GM04503 (cell line): Measurements from ENCODE around the gene NUDC.
"Not testable (repeated sequence)": the region's sequence is repeated elsewhere in the genome, so short reads cannot be mapped to it uniquely, and the experiment has no call there.

ENCODE experiments used
- DNase-seq: peaks from one replicate; pipeline ENCODE4 v3.0.0-alpha.2; 2012; ENCODE audit warnings: low read depth

NUDC gene

GRCh38 chr1:26921540-26922430 lies at the start of gene NUDC:
TSS of gene NUDC (plus strand) at chr1:26921743. CDS start at chr1:26921849, 106 bp downstream.
- DNase-seq: peak; percentile 83

GRCh38 chr1:26873097-26873496 lies 48.4 kb upstream of the NUDC start:
- not testable (repeated sequence) for DNase-seq

GRCh38 chr1:26874896-26875295 lies 46.6 kb upstream of the NUDC start:
- no peak for DNase-seq

GRCh38 chr1:26877326-26877725 lies 44.2 kb upstream of the NUDC start:
- DNase-seq: no peak

GRCh38 chr1:26879793-26880192 lies 41.8 kb upstream of the NUDC start:
- DNase-seq: no peak

GRCh38 chr1:26881611-26882010 lies 39.9 kb upstream of the NUDC start:
- not testable (repeated sequence) for DNase-seq

- DNase-seq: no peak
Measured at GRCh38 chr1:26882696-26883463, 38.7 kb upstream of the NUDC start.

- DNase-seq: no peak
Measured at GRCh38 chr1:26887125-26887524, 34.4 kb upstream of the NUDC start.

GRCh38 chr1:26888231-26888630 lies 33.3 kb upstream of the NUDC start:
- DNase-seq: no peak

GRCh38 chr1:26889551-26890466 lies 31.7 kb upstream of the NUDC start, which contains the start of gene GPN2:
TSS of gene GPN2 (minus strand) at chr1:26890283. CDS start at chr1:26890096, 187 bp downstream.
- DNase-seq: no peak

GRCh38 chr1:26890467-26890796 lies 31.1 kb upstream of the NUDC start:
- DNase-seq: no peak

GRCh38 chr1:26894263-26894662 lies 27.3 kb upstream of the NUDC start:
- DNase-seq: no peak

GRCh38 chr1:26897351-26897750 lies 24.2 kb upstream of the NUDC start:
- DNase-seq: no peak

- peak; percentile 57 for DNase-seq
Measured at GRCh38 chr1:26900001-26900814, 21.3 kb upstream of the NUDC start, which contains the start of gene GPATCH3. TSS of gene GPATCH3 (minus strand) at chr1:26900467. CDS start at chr1:26900442, 25 bp downstream.

GRCh38 chr1:26900815-26901511 lies 20.6 kb upstream of the NUDC start:
- DNase-seq: no peak

- peak; percentile 68 for DNase-seq
Measured at GRCh38 chr1:26907071-26907917, 14.2 kb upstream of the NUDC start.

GRCh38 chr1:26909951-26910342 lies 11.6 kb upstream of the NUDC start:
- no peak for DNase-seq

GRCh38 chr1:26910343-26911160 lies 11.0 kb upstream of the NUDC start:
- no peak for DNase-seq
